Liver (tissue), 9 donors: ENCODE measurements around the gene DAGLA. TPM values are rescaled to one million over a fixed set of nuclear protein-coding genes. Genes with fewer than 3 reads are reported as not detected.
A peak's percentile ranks its signal among the peaks of the same experiment; 100 is the strongest.

Experiments
- DNase-seq: peaks from one replicate; pipeline ENCODE4 v3.0.0-alpha.2; 2017; ENCODE audit warnings: low spot score
- H3K27ac ChIP-seq, 2 donors: one replicate each; pipeline ENCODE4 v1.7.0; 2013; ENCODE audit warnings: inconsistent platforms in 2 of 2, low read length in 2 of 2, control low read depth in 1 of 2, low read depth in 1 of 2, mild to moderate bottlenecking in 1 of 2
- H3K27me3 ChIP-seq, 4 donors: one replicate each; pipeline versions ENCODE4 v1.6.1 to v1.7.0; 2013; ENCODE audit warnings: low read length in 3 of 4, inconsistent platforms in 1 of 4, mild to moderate bottlenecking in 1 of 4, moderate library complexity in 1 of 4; ENCODE audit not compliant: control insufficient read depth in 4 of 4, insufficient read depth in 4 of 4
- H3K36me3 ChIP-seq, 4 donors: one replicate each; pipeline versions ENCODE4 v1.6.1 to v1.7.0; 2013; ENCODE audit warnings: low read length in 3 of 4, mild to moderate bottlenecking in 3 of 4, low read depth in 1 of 4, moderate library complexity in 1 of 4; ENCODE audit not compliant: control insufficient read depth in 4 of 4, insufficient read depth in 3 of 4
- H3K4me1 ChIP-seq, 4 donors: one replicate each; pipeline versions ENCODE4 v1.6.1 to v1.7.0; 2013; ENCODE audit warnings: low read length in 3 of 4, mild to moderate bottlenecking in 3 of 4, moderate library complexity in 1 of 4; ENCODE audit not compliant: control insufficient read depth in 4 of 4, insufficient read depth in 4 of 4
- H3K4me3 ChIP-seq, 3 donors: one replicate each; pipeline versions ENCODE4 v1.6.1 to v1.7.0; 2013; ENCODE audit warnings: low read length in 3 of 3, control low read depth in 1 of 3, low read depth in 1 of 3, mild to moderate bottlenecking in 1 of 3
- H3K9ac ChIP-seq, 2 donors: one replicate each; pipeline ENCODE4 v1.7.0; 2013; ENCODE audit warnings: low read length in 2 of 2, mild to moderate bottlenecking in 2 of 2, moderate library complexity in 2 of 2, control low read depth in 1 of 2, low read depth in 1 of 2
- H3K9me3 ChIP-seq, 4 donors: one replicate each; pipeline versions ENCODE4 v1.6.1 to v1.7.0; 2013; ENCODE audit warnings: low read length in 3 of 4; ENCODE audit not compliant: control insufficient read depth in 4 of 4
- EGR1 ChIP-seq, 2 donors: IDR thresholded peaks; 2 replicates each; pipeline ENCODE4 v1.6.1; 2016 to 2018; ENCODE audit warnings: antibody characterized with exemption in 2 of 2, low read depth in 2 of 2
- FOXA1 ChIP-seq: IDR thresholded peaks from 2 replicates; pipeline ENCODE4 v1.6.1; 2016; ENCODE audit warnings: antibody characterized with exemption
- GABPA ChIP-seq, 2 donors: IDR thresholded peaks in 1 of 2; conservative IDR thresholded peaks in 1 of 2; 2 replicates each; pipeline ENCODE4 v1.6.1; 2016; ENCODE audit warnings: antibody characterized with exemption in 2 of 2, mild to moderate bottlenecking in 1 of 2, moderate library complexity in 1 of 2
- HNF4A ChIP-seq, 2 donors: conservative IDR thresholded peaks; 2 replicates each; pipeline ENCODE4 v1.6.1; 2016; ENCODE audit warnings: antibody characterized with exemption in 2 of 2, mild to moderate bottlenecking in 2 of 2
- JUND ChIP-seq, 2 donors: IDR thresholded peaks; 2 replicates each; pipeline ENCODE4 v1.6.1; 2016; ENCODE audit warnings: antibody characterized with exemption in 2 of 2
- NR2F2 ChIP-seq: IDR thresholded peaks from 2 replicates; pipeline ENCODE4 v1.6.1; 2016; ENCODE audit warnings: antibody characterized with exemption
- RAD21 ChIP-seq, 2 donors: IDR thresholded peaks; 2 replicates each; pipeline ENCODE4 v1.6.1; 2016; ENCODE audit warnings: antibody characterized with exemption in 2 of 2, mild to moderate bottlenecking in 2 of 2
- SP1 ChIP-seq: IDR thresholded peaks from 2 replicates; pipeline ENCODE4 v1.6.1; 2018; ENCODE audit warnings: antibody characterized with exemption, mild to moderate bottlenecking
- TAF1 ChIP-seq: conservative IDR thresholded peaks from 2 replicates; pipeline ENCODE4 v1.6.1; 2016; ENCODE audit warnings: antibody characterized with exemption, mild to moderate bottlenecking
- YY1 ChIP-seq: IDR thresholded peaks from 2 replicates; pipeline ENCODE4 v1.6.1; 2016; ENCODE audit warnings: antibody characterized with exemption, mild to moderate bottlenecking
- WGBS: extraction: QIAGEN DNeasy Blood & Tissue Kit; methylation state at CpG from one replicate; pipeline ENCODE4 v1.1.7; 2013; 5-methylcytosine and 5-hydroxymethylcytosine counted together
- polyA plus RNA-seq, 2 donors: library from polyadenylated mRNA; stranded (reverse) in 1 of 2; unstranded in 1 of 2; fragments of 200-250 nt in 1 of 2; fragments of >200 nt in 1 of 2; fragmentation: Nextera tagmentation in 1 of 2; extraction: Ambion mirVana in 1 of 2; gene quantifications; one replicate each; pipeline versions ENCODE4 v1.2.1 to v1.2.3, GENCODE V29; 2013 to 2015
- total RNA-seq, 2 donors: library from RNA; depleted of rRNA; stranded (reverse); fragments of >200 nt; gene quantifications; one replicate each; pipeline ENCODE4 v1.2.3, GENCODE V29; 2014
- TF ChIP-seq, protein P1 (sequence below): fragments of 150-350 bp; IDR thresholded peaks from 2 replicates; pipeline ENCODE4 v1.5.1; 2017; ENCODE audit warnings: improper control_type of control experiment, low read depth, low read length; ENCODE audit not compliant: missing input control
- TF ChIP-seq, protein P2 (sequence below): IDR thresholded peaks from 2 replicates; pipeline ENCODE4 v1.6.1; 2016; ENCODE audit warnings: antibody characterized with exemption
- TF ChIP-seq, protein P3 (sequence below): IDR thresholded peaks from 2 replicates; pipeline ENCODE4 v1.6.1; 2016; ENCODE audit warnings: antibody characterized with exemption
- TF ChIP-seq, protein P4 (sequence below): IDR thresholded peaks from 2 replicates; pipeline ENCODE4 v1.6.1; 2016; ENCODE audit warnings: antibody characterized with exemption
- donor health status: healthy.
- donor health status: healthy.
- donor health status: healthy.
- donor health status: healthy.
- donor health status: healthy.

DAGLA gene, protein sequence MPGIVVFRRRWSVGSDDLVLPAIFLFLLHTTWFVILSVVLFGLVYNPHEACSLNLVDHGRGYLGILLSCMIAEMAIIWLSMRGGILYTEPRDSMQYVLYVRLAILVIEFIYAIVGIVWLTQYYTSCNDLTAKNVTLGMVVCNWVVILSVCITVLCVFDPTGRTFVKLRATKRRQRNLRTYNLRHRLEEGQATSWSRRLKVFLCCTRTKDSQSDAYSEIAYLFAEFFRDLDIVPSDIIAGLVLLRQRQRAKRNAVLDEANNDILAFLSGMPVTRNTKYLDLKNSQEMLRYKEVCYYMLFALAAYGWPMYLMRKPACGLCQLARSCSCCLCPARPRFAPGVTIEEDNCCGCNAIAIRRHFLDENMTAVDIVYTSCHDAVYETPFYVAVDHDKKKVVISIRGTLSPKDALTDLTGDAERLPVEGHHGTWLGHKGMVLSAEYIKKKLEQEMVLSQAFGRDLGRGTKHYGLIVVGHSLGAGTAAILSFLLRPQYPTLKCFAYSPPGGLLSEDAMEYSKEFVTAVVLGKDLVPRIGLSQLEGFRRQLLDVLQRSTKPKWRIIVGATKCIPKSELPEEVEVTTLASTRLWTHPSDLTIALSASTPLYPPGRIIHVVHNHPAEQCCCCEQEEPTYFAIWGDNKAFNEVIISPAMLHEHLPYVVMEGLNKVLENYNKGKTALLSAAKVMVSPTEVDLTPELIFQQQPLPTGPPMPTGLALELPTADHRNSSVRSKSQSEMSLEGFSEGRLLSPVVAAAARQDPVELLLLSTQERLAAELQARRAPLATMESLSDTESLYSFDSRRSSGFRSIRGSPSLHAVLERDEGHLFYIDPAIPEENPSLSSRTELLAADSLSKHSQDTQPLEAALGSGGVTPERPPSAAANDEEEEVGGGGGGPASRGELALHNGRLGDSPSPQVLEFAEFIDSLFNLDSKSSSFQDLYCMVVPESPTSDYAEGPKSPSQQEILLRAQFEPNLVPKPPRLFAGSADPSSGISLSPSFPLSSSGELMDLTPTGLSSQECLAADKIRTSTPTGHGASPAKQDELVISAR
- under 1 TPM; 0.67 to 0.84 TPM for total RNA-seq
- under 1 TPM; 0.13 to 0.53 TPM for polyA plus RNA-seq

DNA sequence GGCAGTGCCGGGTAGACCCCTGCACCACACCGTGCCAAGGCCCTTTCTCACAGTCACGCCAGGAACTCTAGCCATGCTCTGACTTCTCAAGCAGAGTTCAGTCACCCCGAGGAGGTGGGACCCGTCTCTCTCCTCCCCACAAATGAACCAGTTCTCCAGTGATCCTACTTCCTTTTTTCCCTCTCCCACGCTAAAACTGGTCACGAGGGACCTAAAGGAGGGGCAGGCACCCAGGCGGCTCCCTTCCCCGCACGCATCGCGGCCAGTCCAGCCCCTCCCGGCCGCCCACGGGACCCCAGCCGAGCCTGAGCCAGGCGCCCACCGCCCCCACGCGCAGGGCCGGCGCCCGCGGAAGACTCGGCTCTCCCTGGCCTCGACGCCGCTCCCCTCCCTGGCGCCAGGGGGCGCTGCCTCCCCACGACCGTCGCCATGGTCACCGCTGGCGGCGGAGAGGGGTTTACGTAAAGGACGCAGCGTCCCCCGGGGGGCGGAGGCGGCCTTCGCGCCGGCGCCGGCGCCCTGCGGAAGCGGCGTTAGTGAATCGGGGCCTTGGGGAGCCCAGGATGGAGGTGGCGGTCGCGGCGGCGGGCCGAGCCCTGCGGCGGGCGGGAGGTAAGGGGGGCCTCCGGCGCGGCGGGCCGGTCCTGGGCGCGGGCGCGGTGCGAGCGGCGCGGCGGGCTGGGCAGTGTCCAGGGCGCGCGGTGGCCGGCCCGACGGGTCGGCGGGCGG is at the start of gene DAGLA:
Gene DAGLA (plus strand): TSS at position 499 of the 729 bp plus-strand sequence. CDS start 39,765 bp downstream, outside the sequence.
- peak; percentile 78 for DNase-seq
- Histone ChIP-seq H3K27me3 (peaks cover 0 to 4% (median 1%) of the 10 kb centered on the region in 4 donors), H3K9me3 (no peaks in the 10 kb centered on the region), H3K4me3 (peak within 1 kb of the TSS in 2 of 3 donors; percentile 51 to 68), H3K27ac (peak within 1 kb of the TSS in 1 of 2 donors; percentile 0), H3K9ac (no peak within 1 kb of the TSS), H3K4me1 (peaks cover 0 to 14% (median 4%) of the 10 kb centered on the region in 4 donors), H3K36me3 (no peaks in the 10 kb centered on the region)
- 4% methylated on average over 84 of the region's 84 CpGs for WGBS
- TF ChIP-seq RAD21 (IDR thresholded peaks at IDR 0.05) (peak in 1 of 2 donors; percentile 69), YY1 (no peak), EGR1 (IDR thresholded peaks at IDR 0.05; ENCODE audit: low read depth in 2 of 2) (peak; percentile 97 to 98)
- TF ChIP-seq, protein P1, sequence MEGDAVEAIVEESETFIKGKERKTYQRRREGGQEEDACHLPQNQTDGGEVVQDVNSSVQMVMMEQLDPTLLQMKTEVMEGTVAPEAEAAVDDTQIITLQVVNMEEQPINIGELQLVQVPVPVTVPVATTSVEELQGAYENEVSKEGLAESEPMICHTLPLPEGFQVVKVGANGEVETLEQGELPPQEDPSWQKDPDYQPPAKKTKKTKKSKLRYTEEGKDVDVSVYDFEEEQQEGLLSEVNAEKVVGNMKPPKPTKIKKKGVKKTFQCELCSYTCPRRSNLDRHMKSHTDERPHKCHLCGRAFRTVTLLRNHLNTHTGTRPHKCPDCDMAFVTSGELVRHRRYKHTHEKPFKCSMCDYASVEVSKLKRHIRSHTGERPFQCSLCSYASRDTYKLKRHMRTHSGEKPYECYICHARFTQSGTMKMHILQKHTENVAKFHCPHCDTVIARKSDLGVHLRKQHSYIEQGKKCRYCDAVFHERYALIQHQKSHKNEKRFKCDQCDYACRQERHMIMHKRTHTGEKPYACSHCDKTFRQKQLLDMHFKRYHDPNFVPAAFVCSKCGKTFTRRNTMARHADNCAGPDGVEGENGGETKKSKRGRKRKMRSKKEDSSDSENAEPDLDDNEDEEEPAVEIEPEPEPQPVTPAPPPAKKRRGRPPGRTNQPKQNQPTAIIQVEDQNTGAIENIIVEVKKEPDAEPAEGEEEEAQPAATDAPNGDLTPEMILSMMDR, result peak; percentile 87

DNA sequence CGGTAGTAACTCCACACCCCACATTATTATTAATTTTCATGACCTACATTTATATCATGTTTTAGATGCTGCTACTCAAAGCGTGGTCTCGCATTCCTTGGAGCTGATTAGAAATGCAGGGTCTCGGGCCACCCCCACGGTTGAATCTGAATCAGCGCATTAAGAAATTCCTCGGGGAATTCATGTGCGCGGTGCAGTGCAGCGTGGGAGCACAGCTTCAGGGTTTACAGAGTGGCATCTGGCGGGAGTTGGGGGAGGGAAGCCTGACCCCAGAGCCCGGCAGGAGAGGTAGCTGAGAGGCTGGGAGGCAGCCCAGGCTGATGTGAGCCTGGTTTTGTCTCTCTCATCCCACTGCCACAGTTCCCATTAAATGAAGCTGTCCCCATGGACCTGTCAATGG is 48.1 kb upstream of the DAGLA start:
- Histone ChIP-seq H3K27me3 (no peaks in the 10 kb centered on the region), H3K27ac (no peak overlapping the region), H3K36me3 (no peaks in the 10 kb centered on the region), H3K9ac (no peak overlapping the region), H3K4me3 (no peak overlapping the region), H3K4me1 (no peaks in the 10 kb centered on the region), H3K9me3 (no peaks in the 10 kb centered on the region)
- TF ChIP-seq EGR1 (IDR thresholded peaks at IDR 0.05; ENCODE audit: low read depth in 2 of 2) (no peak), NR2F2 (no peak), HNF4A (conservative IDR thresholded peaks at IDR 0.05) (no peak), FOXA1 (no peak), SP1 (no peak), RAD21 (IDR thresholded peaks at IDR 0.05) (no peak), TAF1 (no peak), GABPA (IDR thresholded peaks at IDR 0.05 in 1 of 2, conservative IDR thresholded peaks at IDR 0.05 in 1 of 2) (no peak), YY1 (no peak), JUND (IDR thresholded peaks at IDR 0.05) (no peak)
- TF ChIP-seq, protein P2, sequence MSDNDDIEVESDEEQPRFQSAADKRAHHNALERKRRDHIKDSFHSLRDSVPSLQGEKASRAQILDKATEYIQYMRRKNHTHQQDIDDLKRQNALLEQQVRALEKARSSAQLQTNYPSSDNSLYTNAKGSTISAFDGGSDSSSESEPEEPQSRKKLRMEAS, result no peak
- TF ChIP-seq, protein P3, sequence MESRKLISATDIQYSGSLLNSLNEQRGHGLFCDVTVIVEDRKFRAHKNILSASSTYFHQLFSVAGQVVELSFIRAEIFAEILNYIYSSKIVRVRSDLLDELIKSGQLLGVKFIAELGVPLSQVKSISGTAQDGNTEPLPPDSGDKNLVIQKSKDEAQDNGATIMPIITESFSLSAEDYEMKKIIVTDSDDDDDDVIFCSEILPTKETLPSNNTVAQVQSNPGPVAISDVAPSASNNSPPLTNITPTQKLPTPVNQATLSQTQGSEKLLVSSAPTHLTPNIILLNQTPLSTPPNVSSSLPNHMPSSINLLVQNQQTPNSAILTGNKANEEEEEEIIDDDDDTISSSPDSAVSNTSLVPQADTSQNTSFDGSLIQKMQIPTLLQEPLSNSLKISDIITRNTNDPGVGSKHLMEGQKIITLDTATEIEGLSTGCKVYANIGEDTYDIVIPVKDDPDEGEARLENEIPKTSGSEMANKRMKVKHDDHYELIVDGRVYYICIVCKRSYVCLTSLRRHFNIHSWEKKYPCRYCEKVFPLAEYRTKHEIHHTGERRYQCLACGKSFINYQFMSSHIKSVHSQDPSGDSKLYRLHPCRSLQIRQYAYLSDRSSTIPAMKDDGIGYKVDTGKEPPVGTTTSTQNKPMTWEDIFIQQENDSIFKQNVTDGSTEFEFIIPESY, result no peak
- TF ChIP-seq, protein P1, result no peak
- TF ChIP-seq, protein P4, sequence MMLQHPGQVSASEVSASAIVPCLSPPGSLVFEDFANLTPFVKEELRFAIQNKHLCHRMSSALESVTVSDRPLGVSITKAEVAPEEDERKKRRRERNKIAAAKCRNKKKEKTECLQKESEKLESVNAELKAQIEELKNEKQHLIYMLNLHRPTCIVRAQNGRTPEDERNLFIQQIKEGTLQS, result no peak
- DNase-seq, result no peak
- 81% methylated on average over 12 of the region's 12 CpGs for WGBS
